Activated CD4-positive, CD25-positive, alpha-beta regulatory T cell (primary cell): ENCODE results near the gene ORC4.

Source experiments
- DNase-seq, 4 experiments: peaks; one replicate each; lab custom pipeline; 2025; lab: John Stamatoyannopoulos, UW

Gene ORC4

DNA sequence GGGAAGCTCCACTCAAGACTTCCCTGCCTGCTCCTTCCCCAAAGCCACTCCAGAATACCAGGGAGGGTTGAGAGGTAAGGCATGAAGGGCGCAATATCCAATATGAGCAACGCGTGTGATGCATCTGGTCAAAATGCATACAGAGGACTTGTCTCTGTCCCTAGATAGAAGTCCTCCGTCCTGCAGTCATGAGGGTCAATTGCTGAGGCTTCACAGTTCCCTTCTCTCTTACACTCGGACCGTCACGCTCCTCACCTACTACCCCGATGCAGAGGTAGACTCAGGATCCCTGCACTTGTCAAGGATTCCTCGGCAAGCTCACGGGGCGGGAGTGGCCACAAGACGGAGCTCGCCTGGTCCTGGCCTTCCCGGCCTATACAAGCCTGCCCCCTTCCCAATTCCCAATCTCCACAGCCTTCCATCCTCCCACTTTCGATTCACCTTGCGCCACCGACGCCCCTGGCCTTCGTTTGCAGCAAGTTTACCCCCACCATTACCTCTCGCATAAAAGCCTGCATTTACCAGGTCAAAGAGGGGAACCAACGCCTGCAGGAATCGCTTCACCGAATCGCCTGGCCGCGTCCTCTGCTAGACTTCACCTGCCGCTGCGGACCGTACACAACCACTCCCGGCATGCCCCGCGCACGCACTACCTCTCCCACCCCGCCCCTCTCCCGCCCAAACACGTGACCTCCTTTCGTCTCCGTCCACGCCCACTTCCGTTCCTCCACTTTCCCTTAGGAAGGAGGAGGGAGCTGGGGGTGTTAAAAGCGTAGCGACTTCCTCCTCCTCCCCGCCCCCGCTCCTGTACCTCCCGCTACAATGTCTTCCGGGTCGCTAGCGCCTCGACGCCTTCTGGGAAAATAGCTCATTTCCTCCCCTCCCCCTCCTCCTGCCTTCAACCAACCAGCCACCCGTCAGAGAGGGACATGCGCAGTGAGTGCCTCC lies at the start of gene ORC4:
Gene ORC4, minus strand, starts transcription at position 627 of the 948 bp plus-strand sequence. CDS start 44,779 bp downstream, outside the sequence.
- peak; percentile 93 to 97 (median 94) for DNase-seq

DNA sequence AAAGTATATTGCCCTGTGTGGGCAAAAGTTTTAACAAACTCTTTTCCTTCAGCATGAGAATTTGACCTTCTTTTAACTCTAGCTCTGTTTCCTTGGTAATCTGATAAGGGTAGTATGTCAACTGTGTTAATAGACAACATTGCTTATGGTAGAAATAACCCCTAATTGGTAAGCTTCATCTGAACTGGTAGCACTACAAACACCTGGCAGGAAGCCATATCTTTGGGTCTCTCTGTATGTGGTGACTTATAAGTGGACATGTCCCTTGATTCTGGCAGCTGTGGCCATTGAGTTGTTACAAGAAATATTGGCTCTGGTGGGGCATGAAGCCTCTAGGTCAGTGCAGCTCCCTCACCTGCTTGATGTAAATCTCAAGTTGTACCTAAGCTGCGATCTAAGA lies 47.3 kb upstream of the ORC4 start:
- DNase-seq = no peak

DNA sequence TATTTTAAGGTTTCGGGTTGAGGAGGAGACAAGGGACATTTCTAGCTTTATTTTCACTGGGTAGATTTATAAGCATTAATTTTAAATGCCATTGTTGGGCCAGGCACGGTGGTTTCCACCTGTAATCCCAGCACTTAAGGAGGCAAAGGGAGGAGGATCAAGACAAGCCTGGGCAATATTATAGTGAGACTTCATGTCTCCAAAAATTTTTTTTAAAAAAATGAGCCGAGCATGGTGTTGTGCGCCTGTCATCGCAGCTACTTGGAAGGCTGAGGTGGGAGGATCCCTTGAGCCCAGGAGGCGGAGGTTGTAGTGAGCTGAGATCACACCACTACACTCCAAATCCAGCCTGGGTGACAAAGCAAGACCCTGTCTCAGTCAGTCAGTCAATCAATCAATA lies 45.4 kb upstream of the ORC4 start:
- no peak for DNase-seq

DNA sequence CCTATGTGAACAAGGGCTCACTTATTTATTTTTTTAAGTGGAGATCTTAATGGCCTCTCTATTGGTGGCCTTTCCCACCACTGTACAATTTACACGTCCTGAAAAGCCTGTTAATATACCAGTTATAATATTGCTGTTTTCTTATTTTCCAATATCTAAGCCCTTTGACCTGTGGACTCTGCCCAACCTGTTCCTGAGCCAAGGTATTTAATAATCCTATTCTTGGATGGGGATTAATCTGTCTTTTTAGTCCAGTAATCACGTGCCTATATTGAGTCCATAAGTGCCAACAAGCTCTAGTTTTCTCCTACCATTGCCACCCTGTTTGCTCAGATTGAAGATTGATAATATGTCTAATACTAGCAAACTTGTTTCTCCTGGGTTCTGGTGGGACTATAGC lies 43.1 kb upstream of the ORC4 start:
- DNase-seq = no peak

DNA sequence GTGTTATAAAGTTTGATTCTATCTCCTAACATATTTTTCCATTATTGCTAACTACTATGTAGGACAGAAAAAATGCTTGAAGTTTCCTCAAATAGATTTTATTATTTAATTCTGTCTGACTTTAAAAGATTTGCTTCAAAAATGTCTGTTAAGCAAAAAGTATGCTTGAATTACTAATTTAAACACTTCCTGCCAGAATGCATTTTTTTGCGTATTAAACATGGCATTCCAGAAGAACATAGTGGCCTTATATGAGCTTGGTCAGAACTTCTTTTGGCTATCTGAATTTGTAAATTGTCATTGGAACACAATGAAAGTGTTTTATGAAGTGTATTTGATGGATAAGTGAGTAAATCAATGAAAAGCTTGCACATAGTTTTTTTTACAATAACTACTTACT lies 38.1 kb upstream of the ORC4 start:
- no peak for DNase-seq

DNA sequence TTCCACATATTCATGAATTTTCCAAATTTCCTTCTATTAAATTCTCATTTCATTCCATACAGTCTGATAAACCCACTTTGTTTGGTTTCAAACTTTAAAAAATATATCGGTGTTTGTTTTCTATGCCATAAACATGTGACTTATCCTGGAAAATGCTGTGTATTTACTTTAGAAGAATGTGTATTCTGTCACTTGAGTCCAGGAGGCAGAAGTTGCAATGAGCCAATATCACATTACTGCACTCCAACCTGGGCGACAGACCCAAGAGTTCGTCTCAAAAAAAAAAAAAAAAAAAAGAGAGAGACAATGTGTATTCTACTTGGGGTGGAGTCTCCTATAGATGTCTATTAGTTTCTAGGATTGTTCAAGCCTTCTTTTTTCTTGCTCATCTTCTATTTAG lies 32.1 kb upstream of the ORC4 start:
- no peak for DNase-seq

DNA sequence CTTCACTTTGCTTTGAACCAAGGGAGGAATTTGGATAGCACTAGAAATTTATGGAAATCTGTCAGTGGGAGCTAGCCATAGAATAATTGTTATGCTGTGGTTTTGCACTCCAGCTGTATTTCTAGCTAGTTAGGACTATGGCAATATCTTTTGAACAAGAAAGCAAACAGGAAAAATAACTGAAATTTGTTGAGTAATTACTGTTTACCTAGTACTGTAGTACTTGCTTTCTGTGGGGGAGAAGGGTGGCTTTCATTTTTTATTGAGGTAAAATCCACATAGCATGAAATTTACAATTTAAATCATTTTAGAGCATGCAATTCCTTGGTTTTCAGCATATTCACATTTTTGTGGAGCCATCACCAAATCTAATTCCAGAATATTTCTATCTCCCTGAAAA lies 28.7 kb upstream of the ORC4 start:
- DNase-seq = no peak

DNA sequence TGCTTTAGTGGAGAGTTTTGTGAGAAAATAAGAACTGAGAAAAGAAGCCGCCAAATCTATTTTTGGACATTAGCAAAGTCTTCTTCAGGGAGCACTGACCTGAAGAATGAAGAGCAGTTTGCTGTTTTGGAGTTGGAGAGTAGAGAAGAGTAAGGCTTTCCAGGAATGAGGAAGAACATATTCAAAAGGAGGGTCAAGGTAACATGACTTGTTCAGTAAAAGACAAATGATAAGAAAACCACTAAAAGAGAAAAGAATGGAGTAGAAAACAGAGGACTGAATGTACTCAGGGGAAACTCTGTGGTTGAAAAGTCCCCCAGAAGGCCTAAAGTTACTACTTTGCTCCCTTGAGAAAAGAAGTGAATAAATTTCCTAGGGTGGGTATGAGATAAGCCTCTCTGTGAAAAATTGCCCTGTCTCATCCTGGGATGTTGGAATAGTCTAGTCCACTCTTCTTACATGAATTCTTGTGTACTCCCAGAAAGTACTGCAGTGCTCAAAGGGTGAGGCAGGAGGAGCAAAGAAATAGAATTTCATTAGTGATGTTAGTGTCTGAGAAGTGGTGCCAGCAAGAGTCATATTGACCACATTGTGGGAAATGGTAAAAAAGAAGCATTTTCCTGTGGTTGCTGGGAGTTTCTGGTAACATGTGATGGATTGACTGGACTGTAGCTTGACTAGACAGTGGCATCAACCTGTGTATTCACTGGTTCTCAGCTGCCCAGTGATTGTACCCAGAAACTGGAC lies 28.1 kb upstream of the ORC4 start:
- no peak for DNase-seq

DNA sequence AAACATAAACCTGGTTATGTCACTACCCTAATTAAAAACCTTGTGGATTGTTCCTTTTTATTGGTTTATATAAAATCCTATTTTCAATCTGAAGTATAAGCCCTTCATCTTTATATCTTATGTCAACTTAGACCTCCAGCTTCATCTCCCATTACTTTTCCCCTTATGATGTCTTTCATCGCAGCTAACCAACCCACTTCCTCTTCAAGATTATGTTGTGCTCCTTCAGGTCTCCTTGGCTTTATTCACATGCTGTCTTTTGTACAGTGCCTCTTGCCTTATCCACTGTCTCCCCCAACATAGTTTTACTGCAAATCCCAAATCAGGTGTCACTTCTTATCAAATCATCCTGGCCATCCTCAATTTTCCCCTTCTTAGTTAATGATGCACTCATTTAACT lies 26.3 kb upstream of the ORC4 start:
- no peak for DNase-seq

DNA sequence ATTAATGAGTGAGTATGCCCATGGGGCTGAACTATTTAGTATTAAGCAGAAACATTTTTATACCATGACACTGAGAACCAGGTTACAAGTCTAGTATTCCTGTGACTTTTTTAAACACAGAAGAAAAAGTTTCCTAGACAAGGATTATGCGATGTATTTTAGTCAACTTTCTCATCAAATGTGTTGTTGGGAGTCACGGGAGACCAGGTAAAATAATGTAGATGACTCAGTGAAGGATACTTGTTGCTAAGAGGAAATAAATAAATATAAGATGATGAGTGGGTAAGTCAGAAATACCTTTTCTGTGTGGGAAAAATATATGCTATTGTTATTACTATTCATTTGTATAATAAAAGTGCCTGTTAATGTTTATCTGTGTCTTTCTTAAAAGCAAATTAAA lies 23.8 kb upstream of the ORC4 start:
- DNase-seq = no peak

DNA sequence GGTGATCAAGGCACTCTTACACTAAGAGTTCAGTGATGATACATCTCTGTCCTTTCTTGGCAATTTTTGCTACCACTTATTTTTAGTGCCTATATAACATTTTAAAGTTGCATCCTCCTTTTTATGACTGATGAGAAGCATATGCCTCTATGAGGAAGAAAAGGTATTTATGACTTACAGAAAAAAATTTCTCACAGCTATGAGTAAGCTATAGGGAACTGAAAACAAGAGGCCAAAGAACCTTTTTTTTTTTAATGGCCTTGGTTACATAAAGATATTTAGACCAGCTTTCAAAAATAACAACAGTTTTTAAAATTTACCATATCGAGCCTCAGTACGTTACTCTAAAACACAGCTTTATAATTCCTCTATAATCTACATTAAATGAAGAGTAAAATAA lies 21.7 kb upstream of the ORC4 start:
- DNase-seq = no peak

DNA sequence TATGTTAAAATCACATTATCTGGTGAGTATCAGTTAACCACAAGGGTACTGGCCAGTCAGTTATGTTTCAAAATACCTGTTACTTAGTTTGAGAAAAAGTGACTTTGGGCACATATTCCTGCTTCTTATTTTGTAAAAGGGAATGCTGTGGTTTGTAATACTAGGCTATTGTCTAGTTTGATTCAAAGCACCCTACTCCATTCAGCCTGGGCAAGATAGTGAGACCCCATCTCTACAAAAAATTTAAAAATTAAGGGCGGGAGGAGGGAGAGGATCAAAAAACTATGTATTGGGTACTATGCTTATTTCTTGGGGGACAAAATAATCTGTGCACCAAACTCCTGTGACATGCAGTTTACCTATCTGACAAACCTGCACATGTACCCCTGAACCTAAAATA lies 19.2 kb upstream of the ORC4 start:
- no peak for DNase-seq

DNA sequence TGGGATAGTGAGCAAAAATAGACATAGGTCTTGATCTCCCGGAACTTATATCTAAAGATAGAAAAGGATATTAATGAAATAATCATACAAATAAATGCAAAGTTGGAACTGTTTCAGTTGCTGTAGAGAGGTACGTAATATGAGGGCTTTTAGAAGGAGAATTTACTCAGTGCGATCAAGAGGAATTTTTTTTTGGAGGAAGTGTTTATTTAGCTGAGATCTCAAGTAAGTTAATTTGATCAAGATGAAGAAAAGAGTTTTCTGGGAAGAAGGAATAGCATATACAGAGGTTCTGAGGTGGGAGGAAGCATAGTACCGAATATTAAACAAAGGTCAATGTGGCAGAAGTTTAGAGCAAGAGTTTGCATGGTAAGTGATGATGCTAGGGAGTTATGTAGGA lies 11.7 kb upstream of the ORC4 start:
- no peak for DNase-seq

DNA sequence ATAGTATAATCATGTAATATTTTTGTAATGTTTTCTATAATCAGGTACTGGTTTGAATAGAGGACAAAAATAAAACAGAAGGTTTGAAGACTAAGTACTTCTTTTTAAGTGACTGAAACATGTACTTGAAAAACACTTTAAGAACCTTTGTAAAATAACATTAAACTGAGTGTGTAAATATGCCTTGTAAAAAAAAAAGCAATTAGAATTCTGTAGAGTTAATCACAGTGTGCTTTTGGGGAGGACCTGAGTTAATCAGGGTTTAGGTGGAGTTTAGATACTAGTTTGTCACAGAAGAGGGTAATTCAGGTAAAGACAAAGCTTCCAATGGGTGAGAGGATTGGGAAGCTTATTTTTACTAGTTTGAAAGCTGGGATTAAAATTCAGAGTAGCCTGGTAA lies 10.6 kb upstream of the ORC4 start:
- no peak for DNase-seq

DNA sequence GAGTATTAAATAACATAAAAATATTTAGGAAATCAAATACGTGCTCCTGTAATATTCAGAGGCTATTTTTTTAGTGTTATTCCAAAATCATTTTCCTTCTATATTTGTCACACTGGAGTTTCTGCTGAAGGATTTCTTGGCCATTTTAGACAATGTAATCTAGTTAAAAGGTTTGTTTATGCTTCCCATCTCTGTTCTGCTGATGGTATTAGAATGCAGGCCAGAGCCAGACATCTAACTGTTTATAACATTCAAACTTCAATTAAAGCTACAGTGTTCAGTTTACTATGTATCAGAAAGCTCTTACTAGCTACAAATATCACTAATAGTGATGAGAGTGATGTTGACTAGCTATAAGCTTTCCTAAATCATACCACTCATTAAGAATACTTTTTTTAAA lies 8.2 kb upstream of the ORC4 start:
- no peak for DNase-seq

DNA sequence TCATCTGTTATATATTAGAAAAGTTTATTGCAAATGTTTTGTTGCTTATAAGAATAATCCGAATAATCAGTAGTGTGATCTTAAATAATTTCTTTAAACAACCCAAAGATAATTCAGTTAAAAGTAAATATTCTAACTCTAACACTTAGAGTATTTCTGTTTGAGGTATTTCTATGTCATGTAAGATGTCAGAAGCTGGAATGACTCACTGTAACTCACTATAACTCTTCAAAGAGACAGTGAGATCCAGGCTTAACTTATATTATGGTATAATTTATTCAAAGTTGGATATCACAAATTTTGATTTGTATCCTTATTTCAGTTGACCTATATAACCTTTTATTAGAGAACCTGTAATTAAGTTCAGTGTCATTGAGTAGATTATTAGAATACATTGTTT lies 7.3 kb upstream of the ORC4 start:
- no peak for DNase-seq

DNA sequence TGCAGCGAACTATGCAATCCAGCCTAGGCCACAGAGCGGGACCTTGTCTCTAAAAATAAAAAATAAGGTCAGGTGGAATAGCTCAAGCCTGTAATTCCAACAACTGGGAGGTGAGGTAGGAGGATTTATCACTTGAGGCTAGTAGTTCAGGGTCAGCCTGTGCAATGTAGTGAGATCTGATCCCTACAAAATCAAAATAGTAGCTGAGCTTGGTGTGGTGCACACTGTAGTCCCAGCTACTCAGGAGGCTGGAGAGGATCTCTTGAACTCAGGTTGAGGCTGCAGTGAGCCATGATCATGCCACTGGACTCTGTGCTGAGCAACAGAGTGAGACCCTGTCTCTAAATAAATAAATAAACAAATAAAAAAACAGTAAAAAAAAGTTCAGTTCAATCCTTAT lies 6.0 kb upstream of the ORC4 start:
- DNase-seq = no peak

DNA sequence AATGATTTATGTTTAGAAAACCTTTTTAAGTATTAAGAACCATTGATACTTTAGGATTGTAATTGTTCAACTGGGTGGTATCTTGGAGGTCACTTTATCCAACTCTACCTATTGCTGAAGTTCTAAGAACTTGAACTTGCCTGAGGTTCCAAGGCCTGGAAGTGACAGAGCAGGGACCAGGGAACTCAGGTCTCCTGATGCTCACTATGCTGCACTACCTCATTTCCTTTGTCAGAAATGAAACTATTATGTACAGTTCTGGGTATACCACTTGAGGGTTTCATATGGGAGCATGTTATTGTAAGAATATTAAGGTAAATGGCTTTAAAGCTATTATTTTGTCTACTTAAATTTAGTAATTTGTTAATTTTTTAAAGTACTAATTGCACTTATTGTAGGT lies 3.3 kb upstream of the ORC4 start:
- DNase-seq = no peak

DNA sequence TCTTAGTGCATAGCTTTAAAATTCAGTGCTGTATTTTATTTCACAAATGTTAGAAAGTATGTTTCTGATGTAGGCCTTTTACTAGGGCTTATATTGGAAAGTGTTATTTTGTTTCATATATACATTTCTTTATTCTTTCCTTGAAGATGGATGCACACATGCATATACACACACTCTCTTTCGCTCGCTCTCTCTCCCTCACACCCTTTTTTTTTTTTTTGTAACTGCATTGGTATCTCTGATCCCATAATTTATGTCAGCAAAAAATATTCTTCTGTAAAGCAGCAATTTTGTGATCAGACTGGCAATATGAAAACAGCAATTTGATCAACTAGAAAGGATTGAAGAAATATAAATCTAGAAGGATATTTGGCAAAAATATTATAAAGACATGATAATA lies 2.3 kb upstream of the ORC4 start:
- DNase-seq = no peak

DNA sequence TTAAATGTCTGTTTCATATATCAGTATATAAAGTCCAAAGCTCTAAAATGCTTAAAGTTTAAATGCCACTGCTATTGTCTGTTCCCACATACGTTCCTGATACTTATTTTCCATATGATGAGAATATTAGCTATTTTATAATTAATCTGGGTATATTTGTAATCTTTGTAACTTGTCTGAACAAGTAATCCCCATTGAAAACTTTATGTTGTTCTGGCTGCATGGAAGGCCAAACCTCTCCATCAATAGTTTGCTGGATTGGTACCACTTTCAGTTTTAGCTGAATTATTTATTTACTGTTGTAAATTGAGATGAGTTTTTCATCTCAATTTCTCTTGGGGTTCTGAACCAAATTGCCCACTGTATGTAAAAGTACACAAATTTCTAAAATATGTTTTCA lies 1.8 kb upstream of the ORC4 start:
- no peak for DNase-seq

DNA sequence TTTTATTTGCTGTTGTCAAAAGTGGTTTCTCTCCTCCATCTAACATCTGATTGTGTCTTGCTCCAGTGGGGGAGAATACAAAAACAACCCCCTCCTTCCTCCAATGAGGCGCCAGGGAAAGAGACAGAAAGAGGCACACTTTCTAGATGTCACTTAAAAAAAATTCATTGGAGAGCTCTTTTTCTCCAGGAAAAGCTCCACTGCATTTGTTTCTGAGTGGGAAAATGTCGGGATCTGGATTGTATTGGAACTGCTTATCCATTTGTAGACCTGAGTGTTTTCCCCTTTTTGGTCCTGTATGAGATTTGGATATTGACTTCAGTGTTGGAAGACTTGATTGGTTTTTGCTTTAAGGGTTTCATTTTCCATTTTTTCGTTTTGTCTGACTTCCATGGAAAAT lies 1.3 kb upstream of the ORC4 start:
- DNase-seq = no peak

DNA sequence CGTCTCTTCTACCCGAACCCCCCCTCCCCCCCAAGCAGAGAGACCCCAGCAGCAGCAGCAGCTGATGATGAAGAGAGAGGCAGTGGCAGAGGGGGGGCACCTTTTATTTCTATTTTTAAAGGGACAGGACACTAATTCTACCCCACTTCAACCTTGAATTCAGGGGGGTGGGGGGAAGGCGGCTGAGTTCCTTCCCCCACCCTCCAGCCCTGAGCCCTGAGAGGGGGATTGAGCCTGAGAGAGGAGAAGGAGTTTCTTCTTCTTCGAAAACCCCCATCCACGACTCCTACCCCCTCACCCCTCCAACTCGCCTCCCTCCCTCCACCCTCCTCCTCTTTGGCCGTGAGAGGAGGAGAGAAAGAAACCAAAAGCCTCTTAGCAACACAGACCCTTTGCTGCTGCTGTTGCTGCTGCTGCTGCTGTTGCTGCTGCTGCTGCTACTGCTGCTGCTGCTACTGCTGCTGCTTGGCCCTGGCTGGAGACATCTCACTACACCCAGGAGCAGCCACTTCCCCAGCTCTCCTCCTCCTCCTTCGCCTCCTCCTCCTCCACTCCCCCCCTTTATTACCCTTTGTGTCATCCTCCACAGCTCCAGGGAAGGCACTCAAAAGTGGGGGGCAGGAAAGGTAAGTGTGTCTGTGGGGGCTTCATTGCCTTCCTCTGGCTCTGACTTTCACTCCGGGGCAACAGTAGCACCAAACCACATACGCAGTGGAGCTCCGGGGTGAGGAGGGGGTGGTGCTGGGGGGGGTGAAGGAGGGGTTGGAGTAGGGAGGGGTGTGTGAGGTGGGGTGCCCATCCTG lies 723 bp upstream of the ORC4 start, which contains the start of gene MBD5:
Gene MBD5, plus strand, starts transcription at position 33 of the 803 bp plus-strand sequence.
- peak in 3 of 4 experiments; percentile 26 to 51 (median 41) for DNase-seq
